IgD-negative memory B cell (primary cell): ENCODE measurements around the gene PROSER1. TPM values are rescaled to one million over a fixed set of nuclear protein-coding genes. Genes with fewer than 3 reads are reported as not detected.

Experiments
- polyA plus RNA-seq: library from polyadenylated mRNA; unstranded; fragments of 300-500 nt; fragmentation: Illumina TruSeq; gene quantifications from one replicate; pipeline ENCODE4 v1.2.3, GENCODE V29; 2021

The PROSER1 gene
- polyA plus RNA-seq, 1 donor from 2014 or later: 14.1 TPM

Other genes with a start within 250 kb of the PROSER1 start
- not detected for gene STOML3, start 47.3 kb downstream of the PROSER1 start, polyA plus RNA-seq
- gene NHLRC3, start 367 bp upstream of the PROSER1 start, polyA plus RNA-seq: 4.8 TPM